Mesothelial cell of epicardium (in vitro differentiated cells): ENCODE data around the gene CCNJL. TPM values are rescaled to one million over a fixed set of nuclear protein-coding genes. Genes with fewer than 3 reads are reported as not detected.

Experiments
- DNase-seq, 2 experiments: peaks; one replicate each; pipeline ENCODE4 v3.0.0; 2021; ENCODE audit warnings: low spot score in 2 of 2; ENCODE audit not compliant: unreplicated experiment in 2 of 2
- H3K27ac Mint-ChIP-seq: 2 replicates; pipeline ENCODE4 v1.8.0; 2021; ENCODE audit warnings: mixed read lengths
- H3K27me3 Mint-ChIP-seq: 2 replicates; pipeline ENCODE4 v1.8.0; 2021; ENCODE audit warnings: low read depth, mixed read lengths
- H3K36me3 Mint-ChIP-seq: 2 replicates; pipeline ENCODE4 v1.8.0; 2021; ENCODE audit warnings: mixed read lengths
- H3K4me1 Mint-ChIP-seq: 2 replicates; pipeline ENCODE4 v1.8.0; 2021; ENCODE audit warnings: mixed read lengths
- H3K4me3 Mint-ChIP-seq: 2 replicates; pipeline ENCODE4 v1.8.0; 2021; ENCODE audit warnings: mild to moderate bottlenecking, moderate library complexity, mixed read lengths
- H3K9me3 Mint-ChIP-seq: 2 replicates; pipeline ENCODE4 v1.8.0; 2021; ENCODE audit warnings: mixed read lengths
- CTCF ChIP-seq: fragments of 200-600 bp; sonication (generic); IDR thresholded peaks from one replicate; pipeline ENCODE4 v1.5.0; 2021; ENCODE audit warnings: antibody characterized with exemption; ENCODE audit not compliant: unreplicated experiment
- total RNA-seq: library from RNA; stranded (reverse); gene quantifications from 3 replicates; pipeline ENCODE4 v1.2.1, GENCODE V29; 2021

The CCNJL gene
- total RNA-seq, 1 donor from 2014 or later = 8.9 TPM

DNA sequence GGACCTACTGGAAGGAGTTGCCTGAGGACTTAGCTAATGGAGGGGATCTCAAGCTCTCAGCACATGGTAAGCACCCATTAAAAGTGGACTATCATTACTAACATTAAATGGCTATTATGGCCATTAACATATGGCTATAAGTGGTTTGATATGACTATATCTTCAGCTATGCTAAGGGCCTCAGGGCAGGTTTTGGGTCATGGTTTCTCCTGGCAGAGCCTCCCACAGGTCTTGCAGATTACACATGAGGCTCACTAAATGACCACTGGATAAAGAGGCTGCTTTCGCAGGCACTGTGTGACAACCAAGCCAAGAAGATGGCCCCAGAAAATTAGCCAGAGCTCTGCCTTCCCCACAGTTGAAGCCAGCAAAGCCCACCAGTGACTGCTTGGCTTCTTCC is 15.4 kb downstream of the CCNJL start:
- H3K9me3 Mint-ChIP-seq = no peaks in the 10 kb centered on the region
- no peaks in the 10 kb centered on the region for H3K4me1 Mint-ChIP-seq
- no peak for DNase-seq
- H3K27me3 Mint-ChIP-seq = no peaks in the 10 kb centered on the region
- no peak overlapping the region for H3K27ac Mint-ChIP-seq
- TF ChIP-seq CTCF = no peak
- no peaks in the 10 kb centered on the region for H3K36me3 Mint-ChIP-seq
- H3K4me3 Mint-ChIP-seq = no peak overlapping the region

DNA sequence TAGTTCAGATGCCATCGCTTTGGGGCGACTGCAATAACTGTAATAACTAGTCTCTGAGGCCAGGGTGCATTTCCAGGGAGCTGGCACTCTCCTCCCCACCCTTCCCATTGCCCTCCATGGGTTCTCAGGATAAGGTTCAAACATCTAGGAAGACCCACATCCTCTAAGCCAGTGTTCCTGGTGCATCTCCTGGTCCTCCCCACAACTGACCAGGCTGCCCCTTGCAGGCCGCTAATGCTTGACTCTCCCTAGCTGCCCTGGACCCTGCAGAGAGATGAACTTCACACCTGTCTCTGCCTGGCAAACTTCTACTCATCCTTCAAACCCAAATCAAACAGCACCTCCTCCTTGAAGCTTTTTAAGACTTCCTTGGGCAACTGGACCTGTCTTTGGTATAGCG is 15.9 kb downstream of the CCNJL start:
- DNase-seq = no peak
- Mint-ChIP-seq H3K27me3 (no peaks in the 10 kb centered on the region), H3K4me3 (no peak overlapping the region), H3K4me1 (no peaks in the 10 kb centered on the region), H3K27ac (no peak overlapping the region), H3K36me3 (no peaks in the 10 kb centered on the region), H3K9me3 (no peaks in the 10 kb centered on the region)
- no peak for TF ChIP-seq CTCF

GRCh38 chr5:160293901-160294561 is 18.3 kb downstream of the CCNJL start:
- DNase-seq = no peak
- TF ChIP-seq CTCF = no peak
- Mint-ChIP-seq H3K4me3 (no peak overlapping the region), H3K36me3 (no peaks in the 10 kb centered on the region), H3K4me1 (peaks cover 8% of the 10 kb centered on the region), H3K9me3 (no peaks in the 10 kb centered on the region), H3K27me3 (no peaks in the 10 kb centered on the region), H3K27ac (no peak overlapping the region)

- Mint-ChIP-seq H3K36me3 (no peaks in the 10 kb centered on the region), H3K27me3 (no peaks in the 10 kb centered on the region), H3K4me1 (peaks cover 11% of the 10 kb centered on the region), H3K27ac (no peak overlapping the region), H3K4me3 (no peak overlapping the region), H3K9me3 (no peaks in the 10 kb centered on the region)
- no peak for DNase-seq
- TF ChIP-seq CTCF = no peak
Measured at GRCh38 chr5:160293386-160293785, 19.0 kb downstream of the CCNJL start.

GRCh38 chr5:160291467-160291866 is 20.9 kb downstream of the CCNJL start:
- no peaks in the 10 kb centered on the region for H3K27me3 Mint-ChIP-seq
- DNase-seq = no peak
- no peak for TF ChIP-seq CTCF
- H3K9me3 Mint-ChIP-seq = no peaks in the 10 kb centered on the region
- H3K4me1 Mint-ChIP-seq = peaks cover 21% of the 10 kb centered on the region
- no peak overlapping the region for H3K4me3 Mint-ChIP-seq
- H3K36me3 Mint-ChIP-seq = no peaks in the 10 kb centered on the region
- no peak overlapping the region for H3K27ac Mint-ChIP-seq

DNA sequence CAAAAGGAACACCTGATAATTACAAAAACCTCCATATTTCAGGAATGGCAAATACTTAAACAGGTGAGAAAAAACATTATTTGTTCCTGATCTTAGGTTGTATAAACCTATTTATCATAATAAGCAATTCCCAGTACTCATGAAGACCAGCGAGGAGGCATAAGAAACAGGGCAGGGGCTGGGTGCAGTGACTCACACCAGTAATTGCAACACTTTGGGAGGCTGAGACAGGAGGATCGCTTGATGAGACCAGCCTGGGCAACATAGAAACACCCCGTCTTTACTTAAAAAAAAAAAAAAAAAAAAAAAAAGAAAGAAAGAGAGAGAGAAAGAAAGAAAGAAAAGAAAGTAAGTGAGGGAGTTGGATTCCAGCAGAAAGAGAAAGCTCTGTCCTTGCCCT is 21.6 kb downstream of the CCNJL start:
- Mint-ChIP-seq H3K9me3 (no peaks in the 10 kb centered on the region), H3K27ac (no peak overlapping the region), H3K4me3 (no peak overlapping the region), H3K27me3 (no peaks in the 10 kb centered on the region), H3K4me1 (peaks cover 21% of the 10 kb centered on the region), H3K36me3 (no peaks in the 10 kb centered on the region)
- no peak for TF ChIP-seq CTCF
- no peak for DNase-seq
